CD4-positive, alpha-beta T cell (primary cell): Measurements from ENCODE around the gene MAP2K4. TPM values are rescaled to one million over a fixed set of nuclear protein-coding genes. Genes with fewer than 3 reads are reported as not detected.

Source experiments
- ATAC-seq: fragments of 200-7000 bp; cut with Tn5 transposase; one replicate; pipeline ENCODE4 v1.10.0; 2022; ENCODE audit warnings: mild to moderate bottlenecking; ENCODE audit not compliant: poor library complexity
- CTCF ChIA-PET: fragments of 350-600 bp; sonication (Branson Sonifier 250); formaldehyde crosslinking; loops from one replicate; lab custom pipeline; 2021; ENCODE audit warnings: antibody characterized with exemption, inconsistent platforms; lab: Charles Lee
- POLR2A ChIA-PET: fragments of 350-600 bp; sonication (Branson Sonifier 250); formaldehyde crosslinking; loops from one replicate; lab custom pipeline; 2021; ENCODE audit warnings: antibody characterized with exemption, inconsistent platforms; lab: Charles Lee
- DNase-seq, 14 experiments: peaks; one replicate each; pipeline ENCODE4 v3.0.0-alpha.2; 2013 to 2020; ENCODE audit warnings: mixed read lengths in 2 of 14
- H3K27ac ChIP-seq, 2 donors: one replicate each; pipeline versions ENCODE4 v1.5.1 to v1.7.0; 2013; ENCODE audit warnings: low read length in 2 of 2, low read depth in 1 of 2, mild to moderate bottlenecking in 1 of 2
- H3K27me3 ChIP-seq, 2 experiments: 1 replicate in 1 of 2; 2 replicates in 1 of 2; pipeline versions ENCODE4 v1.6.1 to v1.7.0; 2013; ENCODE audit warnings: low read length in 2 of 2, control low read depth in 1 of 2, mild to moderate bottlenecking in 1 of 2, moderate library complexity in 1 of 2; ENCODE audit not compliant: insufficient read depth in 2 of 2, control insufficient read depth in 1 of 2
- H3K36me3 ChIP-seq: one replicate; pipeline ENCODE4 v1.6.1; 2013; ENCODE audit warnings: low read length, control low read depth; ENCODE audit not compliant: insufficient read depth
- H3K4me1 ChIP-seq: one replicate; pipeline ENCODE4 v1.6.1; 2013; ENCODE audit warnings: low read length, control low read depth; ENCODE audit not compliant: insufficient read depth
- H3K4me3 ChIP-seq: one replicate; pipeline ENCODE4 v1.5.1; 2013; ENCODE audit warnings: mild to moderate bottlenecking, low read length, moderate library complexity
- H3K9me3 ChIP-seq, 2 experiments: 1 replicate in 1 of 2; 2 replicates in 1 of 2; pipeline versions ENCODE4 v1.6.1 to v1.7.0; 2013; ENCODE audit warnings: low read length in 2 of 2, mild to moderate bottlenecking in 2 of 2, control low read depth in 1 of 2, moderate library complexity in 1 of 2; ENCODE audit not compliant: control insufficient read depth in 1 of 2, insufficient read depth in 1 of 2
- H3K27ac Mint-ChIP-seq: one replicate; pipeline ENCODE4 v1.8.0; 2020; ENCODE audit warnings: mixed read lengths
- H3K27me3 Mint-ChIP-seq: one replicate; pipeline ENCODE4 v1.8.0; 2021; ENCODE audit warnings: mixed read lengths
- H3K36me3 Mint-ChIP-seq: one replicate; pipeline ENCODE4 v1.8.0; 2021; ENCODE audit warnings: low read depth, mixed read lengths
- H3K4me1 Mint-ChIP-seq: one replicate; pipeline ENCODE4 v1.8.0; 2021; ENCODE audit warnings: low read depth, mixed read lengths
- H3K4me3 Mint-ChIP-seq: one replicate; pipeline ENCODE4 v1.8.0; 2020; ENCODE audit warnings: mild to moderate bottlenecking, mixed read lengths
- H3K9me3 Mint-ChIP-seq: one replicate; pipeline ENCODE4 v1.8.0; 2020; ENCODE audit warnings: mixed read lengths
- CTCF ChIP-seq: fragments of 200-600 bp; IDR thresholded peaks from one replicate; pipeline ENCODE4 v1.8.0; 2022; ENCODE audit warnings: antibody characterized with exemption, mild to moderate bottlenecking
- intact Hi-C, 2 experiments: fragments of 100-400 bp; cut with DNase I in 1 of 2; cut with micrococcal nuclease in 1 of 2; formaldehyde crosslinking; loops; one replicate each; pipeline versions ENCODE4 v1.15.1 to v1.9.0; 2023 to 2025; cut with DNase I, micrococcal nuclease
- total RNA-seq, 174 experiments: library from RNA in 2 of 174; stranded (reverse) in 2 of 174; gene quantifications; one replicate each; pipeline ENCODE4 v1.2.3 and lab custom pipeline; 2021 to 2026

Gene MAP2K4
- total RNA-seq, 2 experiments from 2014 or later: 22.4 to 22.6 TPM

- no peaks in the 10 kb centered on the region for H3K27me3 Mint-ChIP-seq
- DNase-seq: no peak
- intact Hi-C loops: no loop called here
- peaks cover 96% of the 10 kb centered on the region for H3K36me3 Mint-ChIP-seq
- Histone ChIP-seq H3K9me3 (peaks cover 9 to 11% of the 10 kb centered on the region in 2 experiments), H3K27ac (no peak overlapping the region), H3K4me1 (no peaks in the 10 kb centered on the region), H3K4me3 (no peak overlapping the region), H3K27me3 (no peaks in the 10 kb centered on the region), H3K36me3 (peaks cover 32% of the 10 kb centered on the region)
- ATAC-seq: no peak
- POLR2A ChIA-PET: interaction anchor here (1.1 kb wide), 1 partner anchor 137 kb away, joined by 3 read pairs; the partner anchor contains the start of gene ZNF18
- CTCF ChIA-PET: no interaction called here
- H3K27ac Mint-ChIP-seq: no peak overlapping the region
- peaks cover 3% of the 10 kb centered on the region for H3K9me3 Mint-ChIP-seq
- no peak for TF ChIP-seq CTCF
- no peak overlapping the region for H3K4me3 Mint-ChIP-seq
- H3K4me1 Mint-ChIP-seq: no peaks in the 10 kb centered on the region
These were observed 113.9 kb downstream of the MAP2K4 start for GRCh38 chr17:12134587-12134986.

- Histone ChIP-seq H3K27ac (no peak overlapping the region), H3K27me3 (no peaks in the 10 kb centered on the region), H3K36me3 (peaks cover 38% of the 10 kb centered on the region), H3K4me3 (no peak overlapping the region), H3K9me3 (peaks cover 9 to 11% of the 10 kb centered on the region in 2 experiments), H3K4me1 (no peaks in the 10 kb centered on the region)
- no peak for TF ChIP-seq CTCF
- ChIA-PET CTCF (no interaction called here), POLR2A (no interaction called here)
- Mint-ChIP-seq H3K4me3 (no peak overlapping the region), H3K27me3 (no peaks in the 10 kb centered on the region), H3K36me3 (peaks cover 96% of the 10 kb centered on the region), H3K27ac (no peak overlapping the region), H3K9me3 (peaks cover 3% of the 10 kb centered on the region), H3K4me1 (no peaks in the 10 kb centered on the region)
- ATAC-seq (no peak), DNase-seq (no peak)
- intact Hi-C loops: no loop called here
These were observed 115.6 kb downstream of the MAP2K4 start for GRCh38 chr17:12136243-12136642.

GRCh38 chr17:12136646-12137045 is 116.0 kb downstream of the MAP2K4 start:
- H3K36me3 ChIP-seq: peaks cover 42% of the 10 kb centered on the region
- peaks cover 96% of the 10 kb centered on the region for H3K36me3 Mint-ChIP-seq
- ATAC-seq: no peak

More at GRCh38 chr17:12136646-12137045, 116.0 kb downstream of the MAP2K4 start:
- DNase-seq: no peak
- no peaks in the 10 kb centered on the region for H3K27me3 ChIP-seq
- ChIA-PET CTCF (no interaction called here), POLR2A (no interaction called here)
- TF ChIP-seq CTCF: no peak
- H3K9me3 ChIP-seq: peaks cover 9 to 11% of the 10 kb centered on the region in 2 experiments
- intact Hi-C loops: no loop called here
- no peaks in the 10 kb centered on the region for H3K4me1 Mint-ChIP-seq
- H3K4me3 Mint-ChIP-seq: no peak overlapping the region
- H3K4me3 ChIP-seq: no peak overlapping the region
- peaks cover 3% of the 10 kb centered on the region for H3K9me3 Mint-ChIP-seq
- no peak overlapping the region for H3K27ac ChIP-seq
- no peaks in the 10 kb centered on the region for H3K4me1 ChIP-seq
- no peak overlapping the region for H3K27ac Mint-ChIP-seq
- H3K27me3 Mint-ChIP-seq: no peaks in the 10 kb centered on the region
